ENCODE data around the gene ZKSCAN1. TPM values are rescaled to one million over a fixed set of nuclear protein-coding genes. Genes with fewer than 3 reads are reported as not detected.
"Not testable (repeated sequence)": the region's sequence is repeated elsewhere in the genome, so short reads cannot be mapped to it uniquely, and the experiment has no call there.

ZKSCAN1 gene
- total RNA-seq, 8 experiments from 2014 or later = 26.1 to 68.7 (median 48.3) TPM

DNA sequence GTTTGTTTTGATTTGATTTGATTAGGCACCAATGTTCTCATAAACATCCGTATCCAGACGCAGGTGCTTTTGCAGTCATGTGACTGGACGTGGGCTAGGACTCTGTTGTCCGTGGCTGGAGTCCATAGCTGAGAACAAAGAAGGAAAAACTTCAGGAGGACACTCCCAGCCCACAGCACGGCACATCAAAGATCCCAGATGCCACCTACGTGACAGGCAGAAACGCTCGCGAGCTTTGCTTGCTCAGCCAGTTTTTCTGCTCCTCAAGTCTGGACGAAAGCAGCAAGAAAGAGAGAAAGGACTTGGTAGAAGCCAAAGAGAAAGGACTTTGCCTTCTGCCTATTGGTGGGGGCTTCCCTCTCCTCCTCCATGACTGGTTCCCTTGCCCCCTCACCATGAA is 6.9 kb upstream of the ZKSCAN1 start:
- Histone ChIP-seq H3K4me1 (replicated peaks in 1 of 2) (peaks cover 3 to 14% of the 10 kb centered on the region in 2 donors), H3K27ac (no peak overlapping the region), H3K4me3 (no peak overlapping the region)
- ATAC-seq (replicated peaks in 6 of 8) = no peak
- in situ Hi-C loops (cut with MboI; ENCODE audit: low pct_unique_long_range_greater_than_20kb in 2 of 9, low sequenced_read_pairs in 9 of 9, unreplicated experiment in 9 of 9) = no loop called here
- WGBS, 10 experiments = 0 to 100% (median 64%) methylated on average over 1 to 10 of the region's 10 CpGs

DNA sequence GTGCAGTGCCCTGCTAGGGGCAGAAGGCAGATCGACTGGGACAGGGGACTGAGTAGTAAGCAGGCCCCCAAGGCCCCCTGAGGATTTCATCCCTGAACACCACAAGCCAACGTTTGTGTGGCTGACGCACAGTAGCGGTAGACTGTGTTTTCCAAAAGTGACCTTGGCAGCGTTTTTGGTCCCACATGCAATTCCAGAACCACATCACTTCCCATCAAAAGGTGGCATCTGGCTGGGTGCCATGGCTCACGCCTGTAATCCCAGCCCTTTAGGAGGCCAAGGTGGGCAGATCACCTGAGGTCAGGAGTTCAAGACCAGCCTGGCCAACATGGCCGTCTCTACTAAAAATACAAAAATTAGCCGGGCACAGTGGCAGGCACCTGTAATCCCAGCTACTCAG is 5.4 kb upstream of the ZKSCAN1 start:
- in situ Hi-C loops (cut with MboI; ENCODE audit: low pct_unique_long_range_greater_than_20kb in 2 of 9, low sequenced_read_pairs in 9 of 9, unreplicated experiment in 9 of 9); ATAC-seq (replicated peaks in 6 of 8); H3K27ac ChIP-seq; H3K4me1 ChIP-seq (replicated peaks in 1 of 2); H3K4me3 ChIP-seq: not testable (repeated sequence)
- WGBS, 10 experiments = 60 to 93% (median 72%) methylated on average over 1 to 5 of the region's 8 CpGs; no CpG with 5 or more reads in 5 of the 10 experiments

DNA sequence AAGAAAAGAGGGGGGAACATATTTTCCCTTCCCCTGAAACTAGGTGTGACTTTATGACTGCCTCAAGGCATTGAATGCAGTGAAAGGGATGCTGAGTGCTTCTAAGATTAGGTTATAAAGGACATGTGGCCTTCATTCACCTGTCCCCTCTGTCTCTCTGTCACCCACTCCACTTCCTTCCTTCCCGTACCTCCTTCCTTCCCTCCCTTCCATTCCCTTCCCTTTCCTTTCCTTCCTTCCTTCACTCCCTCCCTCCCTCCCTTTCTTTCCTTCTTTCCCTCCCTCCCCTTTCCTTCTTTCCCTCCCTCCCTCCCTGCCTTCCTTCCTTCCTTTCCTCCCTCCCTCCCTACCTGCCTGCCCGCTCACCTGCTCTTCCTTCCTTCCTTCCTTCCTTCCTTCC is 4.5 kb upstream of the ZKSCAN1 start:
- H3K4me3 ChIP-seq = no peak overlapping the region
- H3K4me1 ChIP-seq (replicated peaks in 1 of 2) = peaks cover 3 to 9% of the 10 kb centered on the region in 2 donors
- ATAC-seq (replicated peaks in 6 of 8) = no peak
- in situ Hi-C loops (cut with MboI; ENCODE audit: low pct_unique_long_range_greater_than_20kb in 2 of 9, low sequenced_read_pairs in 9 of 9, unreplicated experiment in 9 of 9) = no loop called here
- no peak overlapping the region for H3K27ac ChIP-seq
- WGBS, 10 experiments = 80% methylated on average over 1 of the region's 2 CpGs; no CpG with 5 or more reads in 9 of the 10 experiments

DNA sequence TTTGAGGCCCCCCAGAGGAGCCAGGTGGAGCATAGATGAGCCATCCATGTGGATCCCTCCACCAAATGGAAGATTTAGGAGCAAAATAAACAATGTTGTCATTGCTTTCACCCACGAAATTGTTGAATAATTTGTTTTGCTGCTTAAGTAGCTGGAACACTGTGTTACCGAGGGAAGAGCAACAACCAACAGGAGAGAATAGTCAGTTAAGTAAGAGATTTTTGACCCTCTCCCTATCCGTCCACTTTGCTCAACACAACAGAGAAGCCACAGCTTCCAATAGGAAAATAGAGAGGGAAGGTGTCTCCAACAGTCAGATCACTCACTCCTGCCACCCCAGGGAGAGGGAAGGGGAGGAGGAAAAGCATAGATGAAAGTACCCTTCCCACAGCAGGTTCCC is 3.9 kb upstream of the ZKSCAN1 start:
- H3K27ac ChIP-seq = no peak overlapping the region
- ATAC-seq (replicated peaks in 6 of 8) = no peak
- peaks cover 3 to 9% of the 10 kb centered on the region in 2 donors for H3K4me1 ChIP-seq (replicated peaks in 1 of 2)
- 0 to 53% (median 34%) methylated on average over 1 to 3 of the region's 3 CpGs; no CpG with 5 or more reads in 2 of the 10 experiments for WGBS, 10 experiments
- H3K4me3 ChIP-seq = no peak overlapping the region
- in situ Hi-C loops (cut with MboI; ENCODE audit: low pct_unique_long_range_greater_than_20kb in 2 of 9, low sequenced_read_pairs in 9 of 9, unreplicated experiment in 9 of 9) = no loop called here

DNA sequence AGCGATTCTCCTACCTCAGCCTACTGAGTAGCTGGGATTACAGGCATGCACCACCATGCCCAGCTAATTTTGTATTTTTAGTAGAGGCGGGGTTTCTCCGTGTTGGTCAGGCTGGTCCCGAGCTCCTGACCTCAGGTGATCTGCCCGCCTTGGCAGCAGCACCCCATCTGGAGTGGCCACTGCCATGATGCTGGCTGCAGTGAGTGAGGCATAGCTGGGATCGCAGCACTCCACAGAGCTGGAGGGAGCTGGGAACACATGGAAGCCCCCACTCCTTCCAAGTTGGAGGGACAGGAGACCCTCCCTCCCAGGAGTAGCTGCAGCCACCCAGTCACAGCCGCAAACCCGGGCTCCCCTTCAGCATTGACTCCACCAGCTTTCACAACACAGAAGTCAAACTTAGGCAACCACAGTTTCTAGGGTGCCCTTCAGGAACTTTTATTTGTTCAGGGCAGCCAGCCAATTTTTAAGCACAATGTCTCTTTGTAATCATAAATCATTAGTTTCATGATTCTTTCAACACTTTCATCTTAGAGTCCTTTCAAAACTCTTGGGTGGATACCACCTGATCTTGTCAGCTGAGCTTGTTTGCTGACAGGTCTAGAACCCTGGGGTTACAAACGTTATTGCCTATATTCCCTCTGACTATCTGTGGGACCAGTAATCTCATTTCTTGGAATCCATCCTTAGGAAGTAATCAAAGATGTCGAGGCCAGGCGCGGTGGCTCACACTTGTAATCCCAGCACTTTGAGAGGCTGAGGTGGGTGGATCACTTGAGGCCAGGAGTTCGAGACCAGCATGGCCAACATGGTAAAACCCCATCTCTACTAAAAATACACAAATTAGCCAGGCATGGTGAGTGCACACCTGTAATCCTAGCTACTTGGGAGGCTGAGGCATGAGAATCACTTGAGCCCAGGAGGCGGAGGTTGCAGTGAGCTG is 2.7 kb upstream of the ZKSCAN1 start:
- in situ Hi-C loops (cut with MboI; ENCODE audit: low pct_unique_long_range_greater_than_20kb in 2 of 9, low sequenced_read_pairs in 9 of 9, unreplicated experiment in 9 of 9); H3K4me3 ChIP-seq; H3K27ac ChIP-seq: not testable (repeated sequence)
- 7 to 100% (median 73%) methylated on average over 1 to 10 of the region's 14 CpGs; no CpG with 5 or more reads in 2 of the 10 experiments for whole genome bisulfite sequencing, 10 experiments
- peak in 1 of 8 experiments; percentile 19 for ATAC-seq (replicated peaks in 6 of 8)
- peaks cover 12 to 20% of the 10 kb centered on the region in 2 donors for H3K4me1 ChIP-seq (replicated peaks in 1 of 2)

DNA sequence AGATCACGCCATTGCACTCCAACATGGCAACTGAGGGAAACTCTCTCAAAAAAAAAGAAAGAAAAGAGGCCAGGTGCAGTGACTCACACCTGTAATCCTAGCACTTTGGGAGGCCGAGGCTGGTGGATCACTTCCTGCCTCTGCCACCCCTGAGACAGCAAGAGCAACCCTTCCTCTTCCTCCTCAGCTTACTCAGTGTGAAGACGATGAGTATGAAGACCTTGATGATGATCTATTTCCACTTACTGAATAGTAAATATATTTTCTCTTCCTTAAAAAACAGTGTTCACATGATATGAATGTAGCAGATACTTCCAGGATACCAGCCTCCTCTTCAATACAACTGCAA is 2.1 kb upstream of the ZKSCAN1 start:
- no peak overlapping the region for H3K27ac ChIP-seq

DNA sequence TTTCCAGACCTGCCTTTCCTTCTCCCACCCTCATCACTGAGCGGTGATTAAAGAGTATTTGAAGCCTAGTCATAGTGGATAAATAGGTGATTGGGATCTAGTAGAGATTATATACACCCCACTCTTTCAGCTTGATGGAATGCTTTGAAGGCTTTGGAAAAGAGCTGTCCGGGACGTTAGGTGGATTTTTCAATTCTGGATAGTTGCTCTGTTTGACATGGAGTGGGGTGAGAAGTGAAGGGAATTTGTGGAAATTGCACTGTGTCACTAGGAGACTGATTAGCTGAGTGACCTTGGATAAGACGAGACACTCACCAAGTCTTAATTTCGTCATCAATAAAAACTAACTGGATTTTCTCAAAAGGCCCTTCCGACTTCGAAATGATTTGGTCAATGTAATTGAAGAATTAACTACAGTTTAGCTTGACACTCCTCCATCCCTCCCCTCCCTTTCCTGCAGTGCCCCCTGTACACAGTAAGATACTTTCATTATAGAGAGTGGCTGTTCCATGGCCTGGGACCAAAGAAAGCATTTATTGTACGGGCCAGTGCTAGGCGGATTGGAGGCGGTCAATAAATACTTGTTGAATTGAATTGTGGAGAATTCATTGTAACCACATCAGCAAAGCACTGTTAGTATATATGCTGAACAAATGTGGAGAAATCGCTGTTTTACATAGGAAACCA is 962 bp downstream of the ZKSCAN1 start:
- Histone ChIP-seq H3K27ac (peak overlapping the region; percentile 99 to 100), H3K4me1 (replicated peaks in 1 of 2) (peaks cover 12 to 20% of the 10 kb centered on the region in 2 donors), H3K4me3 (peak overlapping the region; percentile 73 to 98 (median 93))
- in situ Hi-C loops (cut with MboI; ENCODE audit: low pct_unique_long_range_greater_than_20kb in 2 of 9, low sequenced_read_pairs in 9 of 9, unreplicated experiment in 9 of 9) = no loop called here
- WGBS, 10 experiments = 13 to 58% (median 33%) methylated on average over 1 to 11 of the region's 11 CpGs
- ATAC-seq (replicated peaks in 6 of 8) = peak in 6 of 8 experiments; percentile 8 to 65 (median 38)

More for the DNA sequence above, 2.1 kb upstream of the ZKSCAN1 start:
- in situ Hi-C loops (cut with MboI; ENCODE audit: low pct_unique_long_range_greater_than_20kb in 2 of 9, low sequenced_read_pairs in 9 of 9, unreplicated experiment in 9 of 9) = no loop called here
- WGBS, 10 experiments = 61 to 100% (median 80%) methylated on average over 1 to 3 of the region's 3 CpGs; no CpG with 5 or more reads in 3 of the 10 experiments
- Histone ChIP-seq H3K4me1 (replicated peaks in 1 of 2) (peaks cover 12 to 20% of the 10 kb centered on the region in 2 donors), H3K4me3 (no peak overlapping the region)
- ATAC-seq (replicated peaks in 6 of 8) = no peak

DNA sequence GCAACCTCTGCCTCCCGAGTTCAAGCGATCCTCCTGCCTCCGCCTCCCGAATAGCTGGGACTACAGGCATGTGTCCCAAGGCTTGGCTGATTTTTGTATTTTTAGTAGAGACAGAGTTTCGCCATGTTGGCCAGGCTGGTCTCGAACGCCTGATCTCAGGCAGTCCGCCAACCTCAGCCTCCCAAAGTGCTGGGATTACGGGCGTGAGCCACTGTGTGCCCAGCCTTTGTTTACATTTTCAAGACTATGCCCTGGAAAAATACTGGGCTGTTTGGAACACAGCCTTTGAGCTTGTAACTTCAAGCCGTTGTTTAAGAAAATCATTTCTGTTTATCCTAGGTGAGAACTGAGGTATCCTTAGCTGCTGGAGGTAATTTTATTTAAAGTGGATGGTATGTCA is 1.9 kb downstream of the ZKSCAN1 start:
- WGBS, 10 experiments = 80 to 100% (median 97%) methylated on average over 1 to 7 of the region's 11 CpGs; no CpG with 5 or more reads in 4 of the 10 experiments
- Histone ChIP-seq H3K27ac (peak overlapping the region; percentile 99 to 100), H3K4me3 (peak overlapping the region in 3 of 5 donors; percentile 93 to 98 (median 94)), H3K4me1 (replicated peaks in 1 of 2) (peaks cover 12 to 18% of the 10 kb centered on the region in 2 donors)
- no peak for ATAC-seq (replicated peaks in 6 of 8)
- in situ Hi-C loops (cut with MboI; ENCODE audit: low pct_unique_long_range_greater_than_20kb in 2 of 9, low sequenced_read_pairs in 9 of 9, unreplicated experiment in 9 of 9) = no loop called here

DNA sequence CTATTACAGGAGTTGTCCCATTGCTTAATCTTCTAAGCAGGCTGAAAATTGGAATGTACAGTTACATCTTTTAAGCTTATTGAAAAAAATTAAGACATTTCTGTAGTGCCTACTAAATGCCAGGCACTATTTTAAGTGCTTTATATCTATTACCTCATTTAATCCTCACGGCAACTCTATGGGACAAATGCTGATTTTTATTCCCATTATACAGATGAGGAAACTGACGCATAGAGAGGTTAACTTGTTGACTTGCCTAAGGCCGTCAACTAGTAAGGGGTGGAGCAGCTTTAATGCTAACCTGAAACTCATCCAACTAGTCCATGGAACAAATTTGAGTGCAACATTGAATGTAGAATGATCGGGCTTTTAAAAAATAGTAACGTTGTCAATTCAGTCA is 2.5 kb downstream of the ZKSCAN1 start:
- Histone ChIP-seq H3K4me3 (no peak overlapping the region), H3K27ac (no peak overlapping the region), H3K4me1 (replicated peaks in 1 of 2) (peaks cover 12 to 16% of the 10 kb centered on the region in 2 donors)
- WGBS, 10 experiments = 71 to 100% (median 97%) methylated on average over 2 to 5 of the region's 5 CpGs; no CpG with 5 or more reads in 1 of the 10 experiments
- ATAC-seq (replicated peaks in 6 of 8) = no peak
- in situ Hi-C loops (cut with MboI; ENCODE audit: low pct_unique_long_range_greater_than_20kb in 2 of 9, low sequenced_read_pairs in 9 of 9, unreplicated experiment in 9 of 9) = no loop called here

DNA sequence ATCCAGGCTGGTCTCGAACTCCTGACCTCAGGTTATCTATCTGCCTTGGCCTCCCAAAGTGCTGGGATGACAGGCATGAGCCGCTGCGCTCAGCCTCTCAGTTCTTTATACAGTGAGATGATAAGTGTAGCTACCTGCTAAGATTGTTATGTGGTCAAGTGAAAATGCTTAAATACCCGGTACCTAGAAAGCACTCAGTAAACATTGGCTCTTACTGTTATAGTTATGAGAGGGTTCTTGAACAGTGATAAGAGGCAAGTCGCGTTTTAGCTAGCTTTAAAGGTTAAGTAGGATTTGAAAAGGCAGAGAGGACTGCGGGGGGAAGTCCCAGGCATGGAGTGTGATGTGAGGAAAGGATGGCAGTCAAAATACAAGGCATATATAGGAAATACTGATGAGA is 4.5 kb downstream of the ZKSCAN1 start:
- Histone ChIP-seq H3K27ac (no peak overlapping the region), H3K4me1 (replicated peaks in 1 of 2) (peaks cover 12 to 14% of the 10 kb centered on the region in 2 donors), H3K4me3 (no peak overlapping the region)
- 50 to 100% (median 88%) methylated on average over 1 to 7 of the region's 7 CpGs; no CpG with 5 or more reads in 2 of the 10 experiments for WGBS, 10 experiments
- in situ Hi-C loops (cut with MboI; ENCODE audit: low pct_unique_long_range_greater_than_20kb in 2 of 9, low sequenced_read_pairs in 9 of 9, unreplicated experiment in 9 of 9) = no loop called here
- no peak for ATAC-seq (replicated peaks in 6 of 8)

DNA sequence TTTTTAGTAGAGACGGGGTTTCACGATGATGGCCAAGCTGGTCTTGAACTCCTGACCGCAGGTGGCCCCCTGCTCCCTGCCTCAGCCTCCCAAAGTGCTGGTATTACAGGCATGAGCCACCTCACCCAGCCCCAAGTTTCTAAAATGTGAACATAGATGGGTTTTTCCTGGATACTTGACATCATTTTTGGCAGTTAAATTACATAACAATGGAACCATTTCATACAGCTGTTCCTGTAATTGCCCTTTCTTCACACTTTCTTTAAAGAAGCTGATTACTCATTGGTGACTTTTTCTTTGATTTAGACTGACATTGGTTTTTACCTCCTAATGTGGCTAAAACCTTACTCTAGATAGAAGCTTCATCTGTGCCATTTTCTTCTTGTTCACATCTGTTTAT is 5.9 kb downstream of the ZKSCAN1 start:
- H3K4me3 ChIP-seq = no peak overlapping the region
- WGBS, 10 experiments = 79 to 100% (median 88%) methylated on average over 2 to 3 of the region's 3 CpGs; no CpG with 5 or more reads in 6 of the 10 experiments
- no peak overlapping the region for H3K27ac ChIP-seq
- in situ Hi-C loops (cut with MboI; ENCODE audit: low pct_unique_long_range_greater_than_20kb in 2 of 9, low sequenced_read_pairs in 9 of 9, unreplicated experiment in 9 of 9) = no loop called here
- H3K4me1 ChIP-seq (replicated peaks in 1 of 2) = peaks cover 9 to 10% of the 10 kb centered on the region in 2 donors
- no peak for ATAC-seq (replicated peaks in 6 of 8)

DNA sequence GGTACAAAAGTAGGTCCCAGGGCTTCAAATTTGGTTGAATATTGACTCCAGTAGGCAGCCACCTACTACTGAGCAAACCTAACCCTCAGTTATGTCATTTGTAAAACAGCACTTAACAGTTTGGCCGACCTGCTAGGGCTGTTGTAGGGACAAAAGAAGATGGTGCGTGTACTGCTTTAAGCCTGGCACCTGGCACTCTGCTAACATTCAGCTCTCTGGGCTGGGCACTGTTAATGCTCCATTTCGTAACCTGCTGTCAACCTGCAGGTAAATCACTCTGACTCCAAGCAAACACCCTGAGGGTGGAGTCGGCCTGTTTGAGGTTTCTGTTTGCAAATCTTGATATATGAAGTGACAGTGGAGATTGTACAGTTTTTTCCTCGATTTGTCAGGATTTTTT is 7.2 kb downstream of the ZKSCAN1 start:
- peak in 1 of 8 experiments; percentile 32 for ATAC-seq (replicated peaks in 6 of 8)

DNA sequence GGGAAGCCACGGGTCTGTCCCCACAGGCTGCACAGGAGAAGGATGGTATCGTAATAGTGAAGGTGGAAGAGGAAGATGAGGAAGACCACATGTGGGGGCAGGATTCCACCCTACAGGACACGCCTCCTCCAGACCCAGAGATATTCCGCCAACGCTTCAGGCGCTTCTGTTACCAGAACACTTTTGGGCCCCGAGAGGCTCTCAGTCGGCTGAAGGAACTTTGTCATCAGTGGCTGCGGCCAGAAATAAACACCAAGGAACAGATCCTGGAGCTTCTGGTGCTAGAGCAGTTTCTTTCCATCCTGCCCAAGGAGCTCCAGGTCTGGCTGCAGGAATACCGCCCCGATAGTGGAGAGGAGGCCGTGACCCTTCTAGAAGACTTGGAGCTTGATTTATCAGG is 8.1 kb downstream of the ZKSCAN1 start:
- ATAC-seq (replicated peaks in 6 of 8) = no peak
- H3K4me3 ChIP-seq = no peak overlapping the region
- H3K27ac ChIP-seq = no peak overlapping the region
- WGBS, 10 experiments = 92 to 100% (median 100%) methylated on average over 2 to 7 of the region's 12 CpGs; no CpG with 5 or more reads in 4 of the 10 experiments
- no peaks in the 10 kb centered on the region for H3K4me1 ChIP-seq (replicated peaks in 1 of 2)
- in situ Hi-C loops (cut with MboI; ENCODE audit: low pct_unique_long_range_greater_than_20kb in 2 of 9, low sequenced_read_pairs in 9 of 9, unreplicated experiment in 9 of 9) = no loop called here

More for the DNA sequence above, 7.2 kb downstream of the ZKSCAN1 start:
- Histone ChIP-seq H3K4me1 (replicated peaks in 1 of 2) (peaks cover 0 to under 1% of the 10 kb centered on the region in 2 donors), H3K27ac (no peak overlapping the region), H3K4me3 (no peak overlapping the region)
- in situ Hi-C loops (cut with MboI; ENCODE audit: low pct_unique_long_range_greater_than_20kb in 2 of 9, low sequenced_read_pairs in 9 of 9, unreplicated experiment in 9 of 9) = no loop called here
- 47 to 100% (median 76%) methylated on average over 1 to 5 of the region's 5 CpGs; no CpG with 5 or more reads in 3 of the 10 experiments for WGBS, 10 experiments
